ENCODE measurements around the gene RPL21. TPM values are rescaled to one million over a fixed set of nuclear protein-coding genes. Genes with fewer than 3 reads are reported as not detected.

RPL21 gene
- total RNA-seq, 1 donor from 2014 or later = 406 TPM

DNA sequence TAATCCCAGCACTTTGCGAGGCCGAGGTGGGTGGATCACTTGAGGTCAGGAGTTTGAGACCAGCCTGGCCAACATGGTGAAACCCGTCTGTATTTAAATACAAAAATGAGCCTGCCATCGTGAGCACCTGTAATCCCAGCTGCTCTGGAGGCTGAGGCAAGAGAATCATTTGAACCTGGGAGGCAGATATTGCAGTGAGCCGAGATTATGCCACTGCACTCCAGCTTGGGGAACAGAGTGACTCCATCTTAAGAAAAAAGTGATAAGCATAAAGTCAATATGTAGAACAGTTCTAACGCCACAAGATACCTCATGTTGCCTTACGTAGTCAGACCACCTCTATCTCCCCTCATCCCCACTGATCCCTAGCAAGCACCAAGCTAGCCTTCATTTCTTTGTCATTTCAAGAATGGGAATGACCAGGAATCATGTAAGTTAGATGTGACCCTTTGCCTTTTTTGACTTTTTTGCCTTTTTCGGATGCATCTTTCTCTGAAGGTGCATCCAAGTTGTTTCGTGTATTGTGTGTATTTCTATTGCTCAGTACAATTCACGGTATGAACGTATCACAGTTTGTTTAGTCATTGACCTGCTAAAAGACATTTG lies 6.4 kb downstream of the RPL21 start:
- no peak for DNase-seq (ENCODE audit: extremely low read depth, low read depth, low spot score)

GRCh38 chr13:27258637-27259386 lies 7.5 kb downstream of the RPL21 start:
- DNase-seq (ENCODE audit: extremely low read depth, low read depth, low spot score) = no peak

GRCh38 chr13:27259831-27260230 lies 8.5 kb downstream of the RPL21 start:
- DNase-seq (ENCODE audit: extremely low read depth, low read depth, low spot score) = no peak

DNA sequence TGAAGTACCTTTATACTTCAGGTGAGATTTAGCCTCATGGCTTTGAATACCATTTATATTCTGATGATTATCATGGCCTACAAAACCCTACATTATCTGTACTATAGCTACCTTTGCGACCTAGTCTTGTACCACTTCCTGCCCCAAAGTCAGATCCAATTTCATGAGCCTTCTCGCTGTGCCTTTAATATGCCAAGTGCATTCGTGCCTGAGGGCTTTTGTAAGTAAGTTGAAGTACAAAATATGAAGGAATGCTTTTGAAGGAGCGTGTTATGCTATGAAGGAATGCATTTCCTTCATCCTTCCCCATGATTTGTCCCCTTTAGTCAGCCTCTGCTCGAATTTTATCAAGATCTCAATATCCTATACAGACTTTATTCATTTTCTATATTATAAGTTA lies 10.0 kb downstream of the RPL21 start:
- DNase-seq (ENCODE audit: extremely low read depth, low read depth, low spot score) = no peak

DNA sequence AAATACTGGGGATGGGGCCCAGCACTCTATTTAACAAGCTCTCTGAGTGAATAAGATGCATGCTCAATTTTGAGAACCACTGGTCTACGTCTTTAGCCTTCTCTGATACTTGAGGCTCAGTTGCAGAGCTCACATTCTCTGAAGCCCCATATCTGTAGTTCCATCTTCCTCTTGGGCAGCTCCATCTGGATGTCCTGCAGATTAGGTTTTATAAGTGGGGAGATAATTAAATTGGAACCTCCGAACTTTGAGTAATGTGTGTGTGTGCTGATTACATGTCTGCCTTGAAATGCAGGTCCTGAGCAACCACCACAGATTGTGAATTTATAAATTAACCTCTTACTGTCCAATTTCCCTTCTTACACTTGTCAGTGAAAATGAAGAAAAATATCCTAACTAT lies 12.1 kb downstream of the RPL21 start:
- no peak for DNase-seq (ENCODE audit: extremely low read depth, low read depth, low spot score)

- no peak for DNase-seq (ENCODE audit: extremely low read depth, low read depth, low spot score)
Measured at GRCh38 chr13:27264181-27264580, 12.8 kb downstream of the RPL21 start.

DNA sequence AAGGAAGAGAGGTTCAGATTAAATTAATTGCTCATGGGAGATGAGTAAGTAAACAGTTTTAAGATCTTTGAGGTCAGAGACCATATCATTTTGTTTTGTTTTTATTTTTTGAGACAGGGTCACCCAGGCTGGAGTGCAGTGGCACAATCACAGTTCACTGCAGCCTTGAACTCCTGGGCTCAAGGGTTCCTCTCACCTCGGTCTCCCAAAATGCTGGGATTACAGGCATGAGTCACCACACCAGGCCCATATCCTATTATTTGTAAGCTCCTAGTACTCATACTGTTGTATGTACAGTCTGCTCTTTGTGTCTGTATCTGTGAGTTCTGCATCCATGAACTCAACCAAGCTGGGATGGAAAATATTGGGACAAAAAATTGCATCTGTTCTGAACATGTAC lies 13.3 kb downstream of the RPL21 start:
- no peak for DNase-seq (ENCODE audit: extremely low read depth, low read depth, low spot score)

GRCh38 chr13:27266917-27267316 lies 15.6 kb downstream of the RPL21 start:
- no peak for DNase-seq (ENCODE audit: extremely low read depth, low read depth, low spot score)

DNA sequence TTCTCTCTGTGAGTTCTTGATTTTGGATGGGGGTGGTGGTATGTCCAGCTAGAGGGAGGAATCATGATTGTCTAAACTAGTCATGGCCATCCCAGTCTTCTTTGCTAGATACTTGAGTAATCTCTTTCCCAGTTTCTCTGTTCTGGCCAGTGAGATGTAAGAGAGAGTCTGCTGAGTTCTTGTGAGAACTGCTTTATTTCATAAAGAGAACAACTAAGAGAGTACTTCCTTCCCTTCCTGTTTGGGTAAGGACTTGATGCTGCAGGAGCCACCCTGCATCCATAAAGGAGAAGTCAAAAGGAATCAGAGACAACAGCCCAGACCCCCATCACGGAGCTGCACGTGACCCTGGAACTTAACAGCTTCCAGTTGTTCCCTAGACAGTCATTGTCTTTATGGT lies 16.2 kb downstream of the RPL21 start:
- no peak for DNase-seq (ENCODE audit: extremely low read depth, low read depth, low spot score)

DNA sequence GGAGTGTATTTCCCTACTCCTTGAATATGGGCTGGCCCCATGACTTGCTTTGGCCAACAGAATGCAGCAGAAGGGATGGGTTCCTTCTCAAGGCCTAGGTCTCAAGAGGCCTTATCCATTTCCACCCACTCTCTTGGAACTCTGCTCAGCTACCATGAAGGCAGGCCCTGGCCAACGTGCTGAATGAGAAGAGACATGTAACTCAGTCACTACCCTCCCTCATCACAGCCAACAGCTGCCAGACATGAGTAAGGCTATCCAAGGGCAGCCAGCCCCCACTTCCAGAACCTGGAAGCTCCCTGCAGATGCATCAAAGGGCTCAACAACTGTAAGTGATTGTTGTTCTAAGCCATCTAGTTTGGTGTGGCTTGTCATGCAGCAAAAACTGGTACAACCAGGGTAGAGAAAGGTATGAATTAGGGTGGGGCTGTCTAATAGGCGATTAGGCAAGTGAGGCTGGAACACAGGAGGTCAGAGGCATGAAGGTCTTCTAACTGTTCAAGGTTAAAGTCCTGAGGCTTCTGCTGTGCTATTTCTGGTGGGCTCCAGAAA lies 17.8 kb downstream of the RPL21 start:
- no peak for DNase-seq (ENCODE audit: extremely low read depth, low read depth, low spot score)

DNA sequence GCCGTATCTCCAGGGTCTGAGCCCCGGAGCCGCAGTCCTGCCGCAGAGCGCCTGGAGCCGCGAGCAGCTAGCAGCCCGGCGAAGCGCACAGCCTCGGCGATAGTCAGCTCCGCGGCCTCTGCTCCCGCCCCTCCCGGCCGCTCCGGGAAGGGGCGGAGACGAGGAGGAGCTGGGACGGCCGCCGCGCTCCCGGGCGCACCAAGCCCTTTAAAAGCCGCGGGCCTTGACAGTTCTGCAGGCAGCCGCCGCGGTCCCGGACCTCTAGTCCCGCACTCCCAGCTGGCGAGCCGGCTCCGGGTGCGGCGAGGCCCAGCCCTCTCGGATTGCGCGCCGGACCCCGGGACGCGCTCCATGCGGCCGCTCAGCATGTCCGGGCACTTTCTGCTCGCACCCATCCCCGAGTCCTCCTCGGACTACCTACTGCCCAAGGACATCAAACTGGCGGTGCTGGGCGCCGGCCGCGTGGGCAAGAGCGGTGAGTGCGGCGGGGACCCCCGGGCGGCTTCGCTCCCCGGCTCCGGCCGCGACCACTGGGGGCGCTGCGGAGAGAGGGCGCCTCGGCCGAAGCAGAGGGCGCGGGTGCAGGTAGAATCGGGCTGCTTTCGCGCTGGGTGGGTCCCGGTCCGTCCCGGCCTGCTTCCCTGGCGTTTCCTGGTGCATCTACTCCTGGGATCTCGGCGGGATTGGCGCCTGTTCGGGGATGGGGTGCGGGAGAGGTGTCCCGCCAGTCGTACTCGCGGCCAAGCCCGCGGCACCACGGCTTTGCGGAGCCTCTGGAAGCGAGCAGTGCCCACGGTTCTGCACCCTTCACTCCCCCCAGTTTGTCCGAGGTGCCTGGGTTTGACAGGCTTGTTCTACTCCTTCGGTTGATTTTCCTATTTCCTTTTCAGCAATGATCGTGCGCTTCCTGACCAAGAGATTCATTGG lies 19.5 kb downstream of the RPL21 start, which contains the start of gene RASL11A:
RASL11A (plus strand) TSS at position 237 of the 927 bp plus-strand sequence; CDS start at position 352, 115 bp downstream.
- no peak for DNase-seq (ENCODE audit: extremely low read depth, low read depth, low spot score)

GRCh38 chr13:27271570-27272096 lies 20.3 kb downstream of the RPL21 start:
- DNase-seq (ENCODE audit: extremely low read depth, low read depth, low spot score) = no peak

GRCh38 chr13:27273658-27274425 lies 22.5 kb downstream of the RPL21 start:
- no peak for DNase-seq (ENCODE audit: extremely low read depth, low read depth, low spot score)

DNA sequence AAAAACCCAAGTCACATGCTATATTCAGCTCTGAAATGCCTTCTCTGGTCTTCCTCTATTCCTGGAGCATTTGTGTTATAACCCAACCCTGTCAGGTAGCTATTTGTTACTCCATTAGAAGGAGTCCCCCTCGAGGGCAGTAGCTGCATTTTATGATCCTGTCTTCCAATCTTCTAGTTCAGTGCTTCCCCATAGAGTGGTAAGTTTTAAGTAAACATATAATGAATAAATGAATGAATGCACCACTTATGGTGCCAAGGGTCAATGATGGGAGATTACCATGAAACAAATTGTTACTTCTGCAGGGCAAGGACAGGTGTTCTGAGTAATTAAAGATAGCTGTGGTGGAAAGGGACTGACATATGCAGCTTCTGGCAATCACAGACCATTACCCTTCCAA lies 23.3 kb downstream of the RPL21 start:
- DNase-seq (ENCODE audit: extremely low read depth, low read depth, low spot score) = no peak

DNA sequence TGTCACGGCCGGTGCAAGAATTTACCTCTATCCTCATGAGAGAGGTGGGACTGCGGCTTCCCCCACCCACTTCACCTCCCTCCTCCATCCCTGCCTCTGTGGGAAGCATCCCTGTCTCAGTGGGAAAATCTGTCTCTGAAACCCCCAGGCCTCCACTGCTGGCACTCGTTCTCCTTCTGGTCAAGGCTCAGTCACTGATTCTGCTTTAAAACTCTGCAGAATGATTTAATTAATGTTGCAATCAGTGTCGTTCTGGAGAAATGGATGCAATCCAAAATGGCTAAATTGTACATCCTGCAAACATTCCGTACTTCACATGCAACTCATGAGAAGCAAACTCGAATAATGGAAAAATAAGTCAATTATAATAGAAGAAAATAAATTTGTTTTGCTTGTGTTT lies 24.8 kb downstream of the RPL21 start:
- DNase-seq (ENCODE audit: extremely low read depth, low read depth, low spot score) = no peak

DNA sequence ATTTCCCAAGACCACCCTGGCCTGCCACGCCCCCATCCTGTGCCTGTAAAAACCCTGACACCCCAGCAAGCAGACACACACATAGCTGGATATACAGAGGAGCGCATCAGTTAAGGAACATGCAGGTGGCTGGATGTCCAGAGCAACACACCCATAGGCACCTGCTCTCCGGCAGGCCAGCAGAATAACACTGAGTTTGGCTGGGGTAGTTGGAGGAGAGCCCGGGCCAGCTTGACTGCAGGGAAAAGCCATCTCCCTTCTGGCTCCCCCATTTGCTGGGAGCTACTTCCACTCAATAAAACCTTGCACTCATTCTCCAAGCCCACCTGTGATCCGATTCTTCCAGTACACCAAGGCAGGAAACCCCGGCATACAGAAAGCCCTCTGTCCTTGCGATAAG lies 28.1 kb downstream of the RPL21 start:
- no peak for DNase-seq (ENCODE audit: extremely low read depth, low read depth, low spot score)

- no peak for DNase-seq (ENCODE audit: extremely low read depth, low read depth, low spot score)
Measured at GRCh38 chr13:27280009-27280656, 28.8 kb downstream of the RPL21 start.

DNA sequence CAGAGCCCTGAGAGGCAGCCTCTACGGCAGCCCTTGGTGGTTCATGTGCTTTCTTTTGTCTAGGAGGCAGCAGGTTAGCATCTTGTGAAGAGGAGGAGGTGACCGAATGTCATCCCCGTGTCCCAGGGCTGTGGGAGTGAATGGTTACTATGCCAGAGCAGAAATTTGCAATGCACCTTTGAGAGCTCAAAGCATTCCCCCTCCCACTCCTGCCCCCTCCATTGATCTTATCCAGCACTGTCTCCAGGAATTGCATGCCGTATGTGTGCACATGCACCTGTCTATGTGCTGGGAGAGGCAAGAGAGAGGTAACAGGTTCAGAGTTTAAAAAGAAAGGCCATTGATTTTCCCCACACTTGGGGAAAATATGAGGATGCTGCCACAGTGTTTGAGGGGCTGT lies 29.5 kb downstream of the RPL21 start:
- DNase-seq (ENCODE audit: extremely low read depth, low read depth, low spot score) = no peak

DNA sequence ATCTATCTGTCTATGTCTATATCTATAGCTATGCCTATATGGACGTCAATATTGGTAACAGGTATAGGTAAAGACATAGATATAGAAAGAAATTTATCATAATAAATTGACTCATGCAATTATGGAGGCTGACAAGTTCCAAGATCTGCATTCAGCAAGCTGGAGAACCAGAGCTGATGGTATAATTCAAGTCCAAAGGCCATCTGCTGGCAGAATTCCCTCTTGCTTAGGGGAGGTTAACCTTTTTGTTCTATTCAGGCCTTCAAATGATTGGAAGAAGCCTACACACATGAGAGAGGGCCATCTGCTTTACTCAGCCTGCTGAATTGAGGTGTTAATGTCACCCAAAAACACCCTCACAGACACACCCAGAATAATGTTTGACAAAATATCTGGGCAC lies 30.1 kb downstream of the RPL21 start:
- no peak for DNase-seq (ENCODE audit: extremely low read depth, low read depth, low spot score)
